ENCODE results near the gene ADAMTSL2. TPM values are rescaled to one million over a fixed set of nuclear protein-coding genes. Genes with fewer than 3 reads are reported as not detected.

ADAMTSL2 gene
- total RNA-seq, 4 donors from 2014 or later, result 0.64 to 2.4 (median 1.5) TPM

DNA sequence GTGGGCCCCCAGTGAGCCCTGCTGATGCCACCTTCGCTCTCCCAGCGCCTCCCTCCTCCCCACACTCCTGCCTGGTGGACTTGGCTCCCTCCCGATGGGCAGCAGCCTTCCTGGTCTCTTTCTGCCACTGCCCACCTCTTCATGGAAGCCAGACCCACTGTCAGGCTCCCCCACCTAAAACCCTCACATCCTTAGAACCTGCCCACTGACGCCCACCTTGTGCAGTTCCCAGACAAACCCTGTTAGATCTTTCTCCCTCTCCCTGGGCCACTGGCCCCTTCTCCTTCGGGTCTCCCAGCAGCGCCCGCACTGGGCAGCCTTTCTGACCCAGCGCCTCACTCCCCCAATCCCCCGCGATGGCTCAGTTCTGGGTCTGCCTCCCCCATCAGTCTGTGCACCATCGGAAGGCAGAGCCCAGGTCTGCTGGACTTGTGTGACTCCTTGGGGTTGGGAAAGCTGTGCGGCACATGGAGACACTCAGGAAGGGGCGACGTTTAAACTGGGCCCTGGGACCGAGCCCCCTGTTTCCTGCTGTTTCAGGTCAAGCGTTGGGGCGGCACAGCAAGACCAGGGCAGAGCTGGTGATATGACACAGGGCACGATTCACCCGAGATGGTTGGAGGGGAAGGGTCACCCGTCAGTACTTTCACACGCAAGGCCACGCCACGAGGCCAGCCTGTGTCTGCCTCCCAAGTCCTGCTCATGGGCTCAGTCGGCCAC, 27.1 kb upstream of the ADAMTSL2 start:
- Histone ChIP-seq H3K27me3 (peaks cover 7% of the 10 kb centered on the region), H3K4me1 (peaks cover 12 to 16% (median 13%) of the 10 kb centered on the region in 4 donors), H3K9me3 (peaks cover 2 to 3% of the 10 kb centered on the region in 2 donors), H3K4me3 (no peak overlapping the region), H3K36me3 (no peaks in the 10 kb centered on the region), H3K27ac (no peak overlapping the region)
- 89% methylated on average over 24 of the region's 24 CpGs; no CpG with 5 or more reads in 1 of the 2 donors for WGBS, 2 donors (ENCODE audit: low coverage in 1 of 2)
- TF ChIP-seq POLR2A (IDR thresholded peaks at IDR 0.05) (no peak), POLR2AphosphoS5 (IDR thresholded peaks at IDR 0.05) (no peak), EP300 (IDR thresholded peaks at IDR 0.05; ENCODE audit: low read depth) (no peak)
- TF ChIP-seq, protein P1, sequence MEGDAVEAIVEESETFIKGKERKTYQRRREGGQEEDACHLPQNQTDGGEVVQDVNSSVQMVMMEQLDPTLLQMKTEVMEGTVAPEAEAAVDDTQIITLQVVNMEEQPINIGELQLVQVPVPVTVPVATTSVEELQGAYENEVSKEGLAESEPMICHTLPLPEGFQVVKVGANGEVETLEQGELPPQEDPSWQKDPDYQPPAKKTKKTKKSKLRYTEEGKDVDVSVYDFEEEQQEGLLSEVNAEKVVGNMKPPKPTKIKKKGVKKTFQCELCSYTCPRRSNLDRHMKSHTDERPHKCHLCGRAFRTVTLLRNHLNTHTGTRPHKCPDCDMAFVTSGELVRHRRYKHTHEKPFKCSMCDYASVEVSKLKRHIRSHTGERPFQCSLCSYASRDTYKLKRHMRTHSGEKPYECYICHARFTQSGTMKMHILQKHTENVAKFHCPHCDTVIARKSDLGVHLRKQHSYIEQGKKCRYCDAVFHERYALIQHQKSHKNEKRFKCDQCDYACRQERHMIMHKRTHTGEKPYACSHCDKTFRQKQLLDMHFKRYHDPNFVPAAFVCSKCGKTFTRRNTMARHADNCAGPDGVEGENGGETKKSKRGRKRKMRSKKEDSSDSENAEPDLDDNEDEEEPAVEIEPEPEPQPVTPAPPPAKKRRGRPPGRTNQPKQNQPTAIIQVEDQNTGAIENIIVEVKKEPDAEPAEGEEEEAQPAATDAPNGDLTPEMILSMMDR (IDR thresholded peaks at IDR 0.05), result no peak
- intact Hi-C loops (cut with DNase I; ENCODE audit: low total_unique reads) (no loop called here), in situ Hi-C loops (cut with MboI; ENCODE audit: low pct_ligation_motif_present in 1 of 4, low pct_unique_long_range_greater_than_20kb in 1 of 4, low sequenced_read_pairs in 3 of 4) (no loop called here)
- no peak for DNase-seq

GRCh38 chr9:133508046-133508445, 26.5 kb upstream of the ADAMTSL2 start:
- Histone ChIP-seq H3K4me1 (peaks cover 12 to 16% (median 13%) of the 10 kb centered on the region in 4 donors), H3K27me3 (peaks cover 7% of the 10 kb centered on the region), H3K36me3 (no peaks in the 10 kb centered on the region), H3K27ac (no peak overlapping the region), H3K4me3 (no peak overlapping the region), H3K9me3 (no peaks in the 10 kb centered on the region)
- TF ChIP-seq EP300 (IDR thresholded peaks at IDR 0.05; ENCODE audit: low read depth), result no peak
- no peak for TF ChIP-seq POLR2AphosphoS5 (IDR thresholded peaks at IDR 0.05)
- TF ChIP-seq POLR2A (IDR thresholded peaks at IDR 0.05), result no peak
- TF ChIP-seq, protein P1 (IDR thresholded peaks at IDR 0.05), result no peak
- no peak for DNase-seq
- in situ Hi-C loops (cut with MboI; ENCODE audit: low pct_ligation_motif_present in 1 of 4, low pct_unique_long_range_greater_than_20kb in 1 of 4, low sequenced_read_pairs in 3 of 4), result no loop called here
- 90 to 93% methylated on average over 5 to 8 of the region's 8 CpGs for WGBS, 2 donors (ENCODE audit: low coverage in 1 of 2)
- intact Hi-C loops (cut with DNase I; ENCODE audit: low total_unique reads), result no loop called here

- H3K27me3 ChIP-seq, result peaks cover 7% of the 10 kb centered on the region
- intact Hi-C loops (cut with DNase I; ENCODE audit: low total_unique reads) (loop anchor here (5.0 kb wide), 1 partner anchor 1727 kb away; no protein-coding TSS in a partner anchor), in situ Hi-C loops (cut with MboI; ENCODE audit: low pct_ligation_motif_present in 1 of 4, low pct_unique_long_range_greater_than_20kb in 1 of 4, low sequenced_read_pairs in 3 of 4) (no loop called here)
- no peaks in the 10 kb centered on the region for H3K36me3 ChIP-seq
- TF ChIP-seq, protein P1 (IDR thresholded peaks at IDR 0.05), result no peak
- TF ChIP-seq EP300 (IDR thresholded peaks at IDR 0.05; ENCODE audit: low read depth) (no peak), POLR2AphosphoS5 (IDR thresholded peaks at IDR 0.05) (no peak), POLR2A (IDR thresholded peaks at IDR 0.05) (no peak)
- WGBS, 2 donors (ENCODE audit: low coverage in 1 of 2), result 7% methylated on average over 26 of the region's 26 CpGs; no CpG with 5 or more reads in 1 of the 2 donors
- no peaks in the 10 kb centered on the region for H3K9me3 ChIP-seq
- no peak overlapping the region for H3K4me3 ChIP-seq
- DNase-seq, result peak; percentile 70
- H3K27ac ChIP-seq, result peak overlapping the region in 1 of 4 donors; percentile 11
- peaks cover 12 to 16% (median 13%) of the 10 kb centered on the region in 4 donors for H3K4me1 ChIP-seq
These were observed 25.1 kb upstream of the ADAMTSL2 start for GRCh38 chr9:133509179-133510083.
